ENCODE results near the gene MPP2. TPM values are rescaled to one million over a fixed set of nuclear protein-coding genes. Genes with fewer than 3 reads are reported as not detected.

MPP2 gene
- total and polyA plus RNA-seq, 9 of the 15 experiments (the other 6 are each of a cell fraction or from before 2014, with no cell fraction given), result 0.04 to 1.0 (median 0.24) TPM

DNA sequence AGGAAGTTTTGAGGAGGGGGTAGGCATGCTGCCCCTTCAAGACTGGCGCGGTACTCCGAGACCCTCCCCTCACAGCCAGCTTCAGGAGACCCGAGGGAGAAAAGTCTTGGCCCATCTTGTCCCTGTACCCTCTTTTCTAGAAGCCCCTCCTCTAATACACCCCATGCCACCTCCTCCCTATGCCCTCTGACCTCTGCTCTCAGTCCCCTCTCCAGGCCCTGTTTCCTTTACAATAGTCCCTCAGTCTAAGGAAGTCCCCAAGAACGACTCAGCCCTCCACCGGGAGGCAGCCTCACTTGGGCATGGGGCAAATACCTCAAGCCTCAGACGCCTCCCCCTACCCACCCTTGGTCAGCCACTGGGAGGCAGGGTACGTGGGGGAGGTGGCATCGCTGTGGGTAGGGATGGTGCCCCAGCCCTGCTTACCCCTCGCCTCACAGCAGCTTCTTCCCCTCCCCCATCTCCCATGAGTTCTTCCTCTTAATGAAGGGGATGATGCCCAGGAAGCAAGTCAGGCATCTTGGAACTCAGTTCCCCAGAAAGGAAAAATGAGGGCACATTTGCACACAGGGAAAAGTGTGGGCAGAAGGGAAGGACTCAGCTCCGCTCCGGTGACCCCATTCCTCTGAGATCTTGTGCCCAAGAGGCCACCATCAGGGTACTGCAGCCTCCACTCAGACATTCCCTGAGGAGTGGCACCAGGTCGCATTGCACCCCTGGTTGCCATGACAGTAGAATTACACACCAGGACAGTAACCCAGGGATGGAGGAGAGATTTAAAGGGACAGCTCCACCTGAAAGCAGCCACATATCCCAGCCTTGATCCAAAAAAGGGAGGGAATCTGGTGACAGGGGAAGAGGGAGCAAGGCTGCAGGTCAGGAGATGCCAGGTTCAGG lies 6.2 kb downstream of the MPP2 start (continued):
- 0 out of 2 replicates have a peak, but pooled peaks have one; percentile 6 for TF ChIP-seq MGA (IDR thresholded peaks at IDR 0.05)
- TF ChIP-seq ZNF668 (CRISPR knock-in tag; IDR thresholded peaks at IDR 0.05), result no peak
- TF ChIP-seq CBX3 (IDR thresholded peaks at IDR 0.05; ENCODE audit: borderline replicate concordance in 1 of 2, low read length in 2 of 2), result 0 out of 3 replicates have a peak, but pooled peaks of 1 of the 2 experiments have one; percentile 1
- no peak for TF ChIP-seq TOE1 (IDR thresholded peaks at IDR 0.05; ENCODE audit: borderline replicate concordance)
- 0 out of 2 replicates have a peak, but pooled peaks have one; percentile 21 for TF ChIP-seq TOE1 (CRISPR knock-in tag; IDR thresholded peaks at IDR 0.05; ENCODE audit: borderline replicate concordance, low read depth)
- no peak for TF ChIP-seq FOXA1 (IDR thresholded peaks at IDR 0.05; ENCODE audit: borderline replicate concordance)
- TF ChIP-seq, protein P1, sequence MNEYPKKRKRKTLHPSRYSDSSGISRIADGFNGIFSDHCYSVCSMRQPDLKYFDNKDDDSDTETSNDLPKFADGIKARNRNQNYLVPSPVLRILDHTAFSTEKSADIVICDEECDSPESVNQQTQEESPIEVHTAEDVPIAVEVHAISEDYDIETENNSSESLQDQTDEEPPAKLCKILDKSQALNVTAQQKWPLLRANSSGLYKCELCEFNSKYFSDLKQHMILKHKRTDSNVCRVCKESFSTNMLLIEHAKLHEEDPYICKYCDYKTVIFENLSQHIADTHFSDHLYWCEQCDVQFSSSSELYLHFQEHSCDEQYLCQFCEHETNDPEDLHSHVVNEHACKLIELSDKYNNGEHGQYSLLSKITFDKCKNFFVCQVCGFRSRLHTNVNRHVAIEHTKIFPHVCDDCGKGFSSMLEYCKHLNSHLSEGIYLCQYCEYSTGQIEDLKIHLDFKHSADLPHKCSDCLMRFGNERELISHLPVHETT (CRISPR knock-in tag; conservative IDR thresholded peaks at IDR 0.05 in 1 of 2, IDR thresholded peaks at IDR 0.05 in 1 of 2), result no peak
- TF ChIP-seq RFX1 (IDR thresholded peaks at IDR 0.05), result peak; percentile 66
- no peak for TF ChIP-seq ZNF717 (CRISPR knock-in tag; IDR thresholded peaks at IDR 0.05)
- no peak for TF ChIP-seq ZNF146 (CRISPR knock-in tag; IDR thresholded peaks at IDR 0.05; ENCODE audit: unreplicated experiment)
- no peak for TF ChIP-seq ZNF695 (CRISPR knock-in tag; IDR thresholded peaks at IDR 0.05)
- no peak for TF ChIP-seq L3MBTL2 (IDR thresholded peaks at IDR 0.05)
- TF ChIP-seq STAG1 (CRISPR knock-in tag; IDR thresholded peaks at IDR 0.05; ENCODE audit: borderline replicate concordance), result peak; percentile 22; the same call in 1 of the 2 replicates

Data from K562 (cell line).